ENCODE measurements around the gene KAZN. TPM values are rescaled to one million over a fixed set of nuclear protein-coding genes. Genes with fewer than 3 reads are reported as not detected.

KAZN gene
- total and polyA plus RNA-seq, 3 donors from 2014 or later = 12.1 to 14.6 (median 13.8) TPM

GRCh38 chr1:14946011-14946359, 347.5 kb downstream of the KAZN start:
- no peaks in the 10 kb centered on the region for H3K36me3 ChIP-seq (ENCODE audit: low read depth, missing control alignments)
- no peaks in the 10 kb centered on the region for H3K9me3 ChIP-seq
- TF ChIP-seq CTCF (IDR thresholded peaks at IDR 0.05) = no peak
- peaks cover 46% of the 10 kb centered on the region for H3K4me1 ChIP-seq
- peak overlapping the region in 1 of 2 donors; percentile 14 for H3K27ac ChIP-seq
- H3K4me3 ChIP-seq = no peak overlapping the region
- no peaks in the 10 kb centered on the region for H3K27me3 ChIP-seq
- 77 to 78% methylated on average over 4 of the region's 4 CpGs for WGBS, 2 donors
- intact Hi-C loops (cut with DNase I; ENCODE audit: low total_unique reads) = no loop called here
- DNase-seq = no peak

GRCh38 chr1:14946684-14947238, 348.3 kb downstream of the KAZN start:
- H3K36me3 ChIP-seq (ENCODE audit: low read depth, missing control alignments) = no peaks in the 10 kb centered on the region
- DNase-seq = no peak
- WGBS, 2 donors = 76 to 77% methylated on average over 14 of the region's 14 CpGs
- H3K27me3 ChIP-seq = no peaks in the 10 kb centered on the region
- intact Hi-C loops (cut with DNase I; ENCODE audit: low total_unique reads) = no loop called here
- no peak overlapping the region for H3K27ac ChIP-seq
- H3K4me3 ChIP-seq = no peak overlapping the region
- TF ChIP-seq CTCF (IDR thresholded peaks at IDR 0.05) (no peak), POLR2A (IDR thresholded peaks at IDR 0.05) (no peak)
- H3K9me3 ChIP-seq = no peaks in the 10 kb centered on the region
- peaks cover 46% of the 10 kb centered on the region for H3K4me1 ChIP-seq

GRCh38 chr1:14947421-14947820, 348.9 kb downstream of the KAZN start:
- TF ChIP-seq CTCF (IDR thresholded peaks at IDR 0.05) (no peak), POLR2A (IDR thresholded peaks at IDR 0.05) (no peak)
- no peak overlapping the region for H3K27ac ChIP-seq
- WGBS, 2 donors = 56 to 60% methylated on average over 3 of the region's 3 CpGs

GRCh38 chr1:14948112-14948652, 349.7 kb downstream of the KAZN start:
- TF ChIP-seq CTCF (IDR thresholded peaks at IDR 0.05) (no peak), POLR2A (IDR thresholded peaks at IDR 0.05) (no peak)
- Histone ChIP-seq H3K4me1 (peaks cover 37% of the 10 kb centered on the region), H3K27ac (no peak overlapping the region), H3K9me3 (no peaks in the 10 kb centered on the region), H3K36me3 (ENCODE audit: low read depth, missing control alignments) (no peaks in the 10 kb centered on the region), H3K27me3 (no peaks in the 10 kb centered on the region), H3K4me3 (no peak overlapping the region)
- DNase-seq = no peak
- intact Hi-C loops (cut with DNase I; ENCODE audit: low total_unique reads) = no loop called here
- WGBS, 2 donors = 87 to 88% methylated on average over 2 of the region's 2 CpGs

More at GRCh38 chr1:14947421-14947820, 348.9 kb downstream of the KAZN start:
- no peaks in the 10 kb centered on the region for H3K9me3 ChIP-seq
- intact Hi-C loops (cut with DNase I; ENCODE audit: low total_unique reads) = no loop called here
- H3K36me3 ChIP-seq (ENCODE audit: low read depth, missing control alignments) = no peaks in the 10 kb centered on the region
- H3K4me3 ChIP-seq = no peak overlapping the region
- no peaks in the 10 kb centered on the region for H3K27me3 ChIP-seq
- peaks cover 39% of the 10 kb centered on the region for H3K4me1 ChIP-seq
- no peak for DNase-seq

- WGBS, 2 donors = 83 to 87% methylated on average over 4 to 6 of the region's 6 CpGs
- H3K4me3 ChIP-seq = no peak overlapping the region
- H3K27ac ChIP-seq = no peak overlapping the region
- no peaks in the 10 kb centered on the region for H3K27me3 ChIP-seq
- H3K4me1 ChIP-seq = peaks cover 25% of the 10 kb centered on the region
- no peaks in the 10 kb centered on the region for H3K9me3 ChIP-seq
- no peak for TF ChIP-seq POLR2A (IDR thresholded peaks at IDR 0.05)
- TF ChIP-seq CTCF (IDR thresholded peaks at IDR 0.05) = no peak
- intact Hi-C loops (cut with DNase I; ENCODE audit: low total_unique reads) = no loop called here
- no peak for DNase-seq
- no peaks in the 10 kb centered on the region for H3K36me3 ChIP-seq (ENCODE audit: low read depth, missing control alignments)
These were observed 350.9 kb downstream of the KAZN start for GRCh38 chr1:14949270-14949835.

Measured in testis (tissue), 3 donors.